ENCODE results near the gene VGF. TPM values are rescaled to one million over a fixed set of nuclear protein-coding genes. Genes with fewer than 3 reads are reported as not detected.
"Not testable (repeated sequence)": the region's sequence is repeated elsewhere in the genome, so short reads cannot be mapped to it uniquely, and the experiment has no call there.

VGF gene
- total RNA-seq, 2 experiments from 2014 or later = 0.09 to 0.11 TPM

DNA sequence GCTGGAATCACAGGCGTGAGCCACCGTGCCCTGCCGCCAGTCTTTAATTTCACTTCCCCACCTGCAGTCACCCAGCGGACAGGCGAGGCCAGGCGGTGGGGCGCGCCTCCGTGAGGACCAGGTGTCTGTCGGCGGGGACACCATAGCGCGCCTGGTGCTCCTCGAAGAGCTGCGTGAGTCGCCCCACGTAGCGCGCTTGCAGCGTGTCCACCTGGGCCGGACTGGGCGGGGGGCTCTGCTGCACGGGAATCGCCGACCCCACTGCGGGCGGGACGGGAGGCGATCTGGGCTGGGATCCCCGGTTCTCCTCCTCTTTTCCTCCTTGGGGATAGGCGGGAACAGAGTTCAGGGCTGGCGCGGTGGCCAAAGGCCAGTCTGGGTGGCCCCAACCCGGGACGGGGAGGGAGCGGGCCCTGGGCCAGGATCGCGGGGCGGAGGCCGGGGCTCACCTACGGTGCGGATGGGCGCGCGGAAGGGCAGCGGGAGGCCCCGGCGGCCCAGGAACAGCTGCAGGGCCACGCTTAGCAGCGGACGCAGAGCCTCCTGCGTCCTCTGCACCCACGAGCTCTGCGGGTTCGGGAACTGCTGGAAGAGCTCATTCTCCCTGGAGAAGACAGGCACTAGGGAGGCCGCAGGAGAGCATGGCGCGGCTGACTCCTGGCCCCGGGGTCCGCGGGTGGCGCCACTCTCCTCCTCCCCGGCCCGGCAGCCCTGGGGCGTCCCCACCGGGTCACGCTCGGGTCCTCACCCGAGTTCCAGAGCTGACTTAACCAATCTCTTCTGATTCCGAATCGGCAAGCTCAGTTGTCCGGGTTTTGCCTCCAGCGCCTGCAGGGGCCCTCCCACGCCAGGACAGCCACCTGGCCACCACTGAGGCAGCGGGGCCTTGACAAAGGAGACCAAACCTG is 36.6 kb upstream of the VGF start:
- no peak overlapping the region for H3K4me3 Mint-ChIP-seq
- intact Hi-C loops (cut with DNase I, micrococcal nuclease) = no loop called here
- H3K27me3 Mint-ChIP-seq = peaks cover 21% of the 10 kb centered on the region
- peaks cover 7% of the 10 kb centered on the region for H3K36me3 Mint-ChIP-seq (ENCODE audit: low read depth)
- H3K4me1 Mint-ChIP-seq = peaks cover 4% of the 10 kb centered on the region
- H3K27ac Mint-ChIP-seq = no peak overlapping the region
- ATAC-seq (no peak), DNase-seq (no peak)
- ChIA-PET POLR2A (no interaction called here), CTCF (interaction anchor here (0.6 to 2.9 kb wide), 3 partner anchors 9 to 211 kb away, joined by 3 to 11 read pairs (median 4); no protein-coding TSS in a partner anchor)
- H3K9me3 Mint-ChIP-seq (ENCODE audit: low read depth) = no peaks in the 10 kb centered on the region

DNA sequence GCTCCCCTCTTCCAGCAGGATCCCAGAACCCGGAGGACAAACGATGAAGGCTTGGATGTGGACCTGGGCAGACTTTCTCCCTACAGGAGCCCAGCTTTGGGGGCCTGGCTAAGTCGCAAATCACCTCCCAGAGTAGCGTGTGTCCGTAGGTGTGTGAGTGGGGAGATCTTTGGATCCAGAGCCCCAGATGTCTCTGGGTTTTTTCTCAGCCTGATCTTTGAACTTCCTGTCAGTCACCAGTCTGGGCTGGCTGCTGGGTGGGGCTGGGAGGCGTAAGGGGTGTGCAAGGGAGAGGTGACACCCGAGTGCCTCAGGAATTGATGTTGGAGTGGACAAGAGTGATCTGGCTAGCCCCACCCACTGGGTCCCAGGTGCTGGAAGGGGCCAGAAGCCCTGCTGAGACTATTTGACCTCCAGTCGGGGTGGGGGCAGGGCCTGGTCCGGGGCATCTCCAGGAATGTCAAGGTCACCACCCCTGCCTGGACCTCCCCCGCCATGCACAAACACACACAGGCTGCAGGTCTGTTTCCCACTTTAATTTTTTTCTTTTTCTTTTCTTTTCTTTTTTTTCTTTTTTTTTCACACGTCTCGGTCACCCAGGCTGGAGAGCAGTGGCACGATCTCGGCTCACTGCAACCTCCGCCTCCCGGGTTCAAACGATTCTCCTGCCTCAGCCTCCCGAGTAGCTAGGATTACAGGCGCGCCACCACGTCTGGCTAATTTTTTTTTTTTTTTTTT is 35.7 kb upstream of the VGF start, which contains the start of gene MOGAT3:
TSS of gene MOGAT3 (minus strand) at position 175 of the 738 bp plus-strand sequence. CDS start 182 bp downstream, outside the sequence.
- DNase-seq (no peak), ATAC-seq (no peak)
- Mint-ChIP-seq H3K27me3 (peaks cover 21% of the 10 kb centered on the region), H3K36me3 (ENCODE audit: low read depth) (peaks cover 4% of the 10 kb centered on the region), H3K4me1 (peaks cover 4% of the 10 kb centered on the region), H3K9me3 (ENCODE audit: low read depth) (no peaks in the 10 kb centered on the region), H3K4me3 (no peak within 1 kb of the TSS), H3K27ac (no peak within 1 kb of the TSS)
- intact Hi-C loops (cut with DNase I, micrococcal nuclease) = no loop called here
- ChIA-PET CTCF (interaction anchor here (0.7 to 2.9 kb wide), 3 partner anchors 7 to 60 kb away, joined by 3 to 11 read pairs (median 3); no protein-coding TSS in a partner anchor), POLR2A (no interaction called here)

DNA sequence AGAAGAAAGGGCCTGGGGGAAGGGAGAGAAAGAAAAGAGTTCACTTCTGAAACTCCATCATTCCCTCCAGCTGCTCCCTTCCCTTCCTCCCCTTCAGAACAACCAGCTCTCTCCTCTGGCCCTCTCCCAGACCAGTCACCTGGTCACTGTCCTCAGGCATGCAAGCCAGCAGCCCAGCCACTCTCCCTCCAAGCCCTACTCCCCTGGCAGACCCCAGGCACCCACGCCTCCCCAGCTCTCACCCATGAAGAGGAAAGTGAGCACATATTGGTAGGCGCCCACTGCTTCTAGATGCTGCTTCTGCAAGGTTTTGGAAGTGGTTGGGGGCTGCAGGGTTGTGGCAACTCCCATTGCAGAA is 35.1 kb upstream of the VGF start:
- intact Hi-C loops (cut with DNase I, micrococcal nuclease) = no loop called here
- no peaks in the 10 kb centered on the region for H3K36me3 Mint-ChIP-seq (ENCODE audit: low read depth)
- peaks cover 21% of the 10 kb centered on the region for H3K27me3 Mint-ChIP-seq
- H3K27ac Mint-ChIP-seq = no peak overlapping the region
- H3K4me1 Mint-ChIP-seq = peaks cover 4% of the 10 kb centered on the region
- POLR2A ChIA-PET = no interaction called here
- CTCF ChIA-PET = interaction anchor here (0.7 to 1.1 kb wide), 2 partner anchors 8 to 60 kb away, joined by 3 read pairs; no protein-coding TSS in a partner anchor
- no peak for DNase-seq
- no peak for ATAC-seq
- no peaks in the 10 kb centered on the region for H3K9me3 Mint-ChIP-seq (ENCODE audit: low read depth)
- no peak overlapping the region for H3K4me3 Mint-ChIP-seq

- H3K4me3 Mint-ChIP-seq; H3K36me3 Mint-ChIP-seq (ENCODE audit: low read depth); intact Hi-C loops (cut with DNase I, micrococcal nuclease); ATAC-seq; H3K27ac Mint-ChIP-seq; DNase-seq; POLR2A ChIA-PET; H3K9me3 Mint-ChIP-seq (ENCODE audit: low read depth); H3K4me1 Mint-ChIP-seq: not testable (repeated sequence)
- peaks cover 23% of the 10 kb centered on the region for H3K27me3 Mint-ChIP-seq
- CTCF ChIA-PET = interaction anchor here (0.9 kb wide), 1 partner anchor 53 kb away, joined by 4 read pairs; no protein-coding TSS in a partner anchor
Measured at GRCh38 chr7:101199522-101199921, 34.2 kb upstream of the VGF start.

DNA sequence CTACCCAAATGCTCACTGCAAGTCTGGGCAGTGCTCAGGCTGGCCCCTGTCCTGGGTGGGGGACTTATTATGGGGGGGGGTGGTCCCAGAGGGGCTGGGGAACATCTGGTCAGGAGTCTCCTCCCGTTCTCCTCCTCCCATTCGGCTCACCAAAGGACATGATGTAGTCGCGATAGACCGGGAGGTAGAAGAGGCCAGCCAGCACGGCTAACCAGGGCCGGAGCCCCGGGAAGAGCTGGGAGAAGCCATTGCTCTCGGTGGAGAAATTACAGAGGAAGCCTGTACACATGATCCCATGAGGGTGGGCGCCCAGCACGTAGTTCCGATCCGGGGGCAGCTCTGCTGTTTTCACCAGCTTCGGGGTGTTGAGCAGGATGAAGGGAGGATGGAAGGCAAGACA is 33.1 kb upstream of the VGF start:
- ChIA-PET CTCF (interaction anchor here (0.9 kb wide), 1 partner anchor 52 kb away, joined by 4 read pairs; no protein-coding TSS in a partner anchor), POLR2A (no interaction called here)
- Mint-ChIP-seq H3K36me3 (ENCODE audit: low read depth) (no peaks in the 10 kb centered on the region), H3K27ac (no peak overlapping the region), H3K27me3 (peaks cover 22% of the 10 kb centered on the region), H3K4me3 (no peak overlapping the region), H3K9me3 (ENCODE audit: low read depth) (no peaks in the 10 kb centered on the region), H3K4me1 (peaks cover 2% of the 10 kb centered on the region)
- DNase-seq = no peak
- intact Hi-C loops (cut with DNase I, micrococcal nuclease) = no loop called here
- ATAC-seq = no peak

DNA sequence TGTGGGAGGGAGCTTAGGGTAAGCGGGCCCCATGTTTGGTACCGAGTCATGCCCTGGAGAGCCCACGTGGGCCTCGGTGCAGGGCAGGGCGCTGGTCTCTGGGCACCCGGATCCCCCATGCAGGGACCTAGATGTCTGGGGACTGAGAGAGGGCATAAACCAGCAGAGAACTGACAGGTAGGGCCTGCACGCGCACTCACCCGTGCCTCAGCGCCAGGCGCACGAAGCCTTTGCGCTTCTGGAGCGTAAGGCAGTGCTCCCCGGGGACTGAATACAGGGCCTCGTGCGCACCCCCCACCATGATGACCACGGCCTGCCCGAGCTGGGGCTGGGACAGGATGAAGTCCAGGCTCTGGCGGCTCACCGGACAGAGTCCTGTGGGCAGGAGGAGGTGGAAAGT is 32.6 kb upstream of the VGF start:
- DNase-seq (no peak), ATAC-seq (no peak)
- Mint-ChIP-seq H3K9me3 (ENCODE audit: low read depth) (no peaks in the 10 kb centered on the region), H3K4me3 (no peak overlapping the region), H3K27ac (no peak overlapping the region), H3K36me3 (ENCODE audit: low read depth) (no peaks in the 10 kb centered on the region), H3K4me1 (peaks cover 2% of the 10 kb centered on the region), H3K27me3 (peaks cover 21% of the 10 kb centered on the region)
- CTCF ChIA-PET = no interaction called here
- POLR2A ChIA-PET = no interaction called here
- intact Hi-C loops (cut with DNase I, micrococcal nuclease) = no loop called here

DNA sequence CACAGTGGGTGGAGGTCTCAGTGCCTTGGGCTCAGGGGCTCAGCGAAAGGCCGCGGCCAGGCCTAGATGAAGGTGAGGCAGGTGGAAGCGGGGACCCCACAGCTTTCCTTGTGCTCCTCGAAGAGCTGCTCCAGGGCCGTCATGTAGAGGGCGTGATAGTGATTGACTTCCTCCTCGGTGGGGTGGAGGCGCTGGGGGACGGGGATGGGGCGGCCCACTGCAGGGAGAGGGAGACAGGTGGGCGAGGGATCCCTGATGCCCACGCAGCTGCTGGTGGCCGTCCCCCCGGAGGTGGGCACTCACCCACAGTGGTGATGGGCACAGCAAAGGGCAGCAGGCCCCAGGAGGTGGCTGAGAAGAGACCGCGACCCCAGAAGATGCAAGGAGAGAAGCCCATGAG is 30.5 kb upstream of the VGF start:
- intact Hi-C loops (cut with DNase I, micrococcal nuclease) = no loop called here
- H3K4me3 Mint-ChIP-seq = no peak overlapping the region
- DNase-seq (no peak), ATAC-seq (no peak)
- peaks cover under 1% of the 10 kb centered on the region for H3K4me1 Mint-ChIP-seq
- H3K9me3 Mint-ChIP-seq (ENCODE audit: low read depth) = no peaks in the 10 kb centered on the region
- CTCF ChIA-PET = interaction anchor here (2.5 to 5.0 kb wide), 2 partner anchors 52 to 86 kb away, joined by 29 to 37 read pairs; no protein-coding TSS in a partner anchor
- no peak overlapping the region for H3K27ac Mint-ChIP-seq
- POLR2A ChIA-PET = no interaction called here
- peaks cover 10% of the 10 kb centered on the region for H3K27me3 Mint-ChIP-seq
- H3K36me3 Mint-ChIP-seq (ENCODE audit: low read depth) = no peaks in the 10 kb centered on the region

GRCh38 chr7:101189109-101189508 is 23.7 kb upstream of the VGF start:
- Mint-ChIP-seq H3K36me3 (ENCODE audit: low read depth) (no peaks in the 10 kb centered on the region), H3K4me1 (no peaks in the 10 kb centered on the region), H3K27ac (no peak overlapping the region), H3K27me3 (peaks cover 8% of the 10 kb centered on the region), H3K9me3 (ENCODE audit: low read depth) (no peaks in the 10 kb centered on the region), H3K4me3 (no peak overlapping the region)
- ChIA-PET POLR2A (no interaction called here), CTCF (interaction anchor here (5.8 kb wide), 1 partner anchor 46 kb away, joined by 132 read pairs; no protein-coding TSS in a partner anchor)
- ATAC-seq (no peak), DNase-seq (no peak)
- intact Hi-C loops (cut with DNase I, micrococcal nuclease) = no loop called here

GRCh38 chr7:101186844-101187428 is 21.6 kb upstream of the VGF start:
- DNase-seq (no peak), ATAC-seq (no peak)
- Mint-ChIP-seq H3K36me3 (ENCODE audit: low read depth) (no peaks in the 10 kb centered on the region), H3K27ac (no peak overlapping the region), H3K9me3 (ENCODE audit: low read depth) (no peaks in the 10 kb centered on the region), H3K4me3 (no peak overlapping the region), H3K27me3 (peaks cover 17% of the 10 kb centered on the region), H3K4me1 (no peaks in the 10 kb centered on the region)
- intact Hi-C loops (cut with DNase I, micrococcal nuclease) = no loop called here
- CTCF ChIA-PET = interaction anchor here (0.7 to 1.2 kb wide), 2 partner anchors 17 to 43 kb away, joined by 4 to 5 read pairs; no protein-coding TSS in a partner anchor
- POLR2A ChIA-PET = no interaction called here

GRCh38 chr7:101186194-101186593 is 20.8 kb upstream of the VGF start:
- ChIA-PET CTCF (interaction anchor here (0.7 kb wide), 1 partner anchor 42 kb away, joined by 4 read pairs; no protein-coding TSS in a partner anchor), POLR2A (interaction anchor here (0.6 kb wide), 1 partner anchor 39 kb away, joined by 5 read pairs; no protein-coding TSS in a partner anchor)
- Mint-ChIP-seq H3K4me1 (no peaks in the 10 kb centered on the region), H3K27ac (no peak overlapping the region), H3K9me3 (ENCODE audit: low read depth) (no peaks in the 10 kb centered on the region), H3K36me3 (ENCODE audit: low read depth) (no peaks in the 10 kb centered on the region), H3K4me3 (no peak overlapping the region), H3K27me3 (peaks cover 19% of the 10 kb centered on the region)
- ATAC-seq = no peak
- DNase-seq = no peak
- intact Hi-C loops (cut with DNase I, micrococcal nuclease) = no loop called here

DNA sequence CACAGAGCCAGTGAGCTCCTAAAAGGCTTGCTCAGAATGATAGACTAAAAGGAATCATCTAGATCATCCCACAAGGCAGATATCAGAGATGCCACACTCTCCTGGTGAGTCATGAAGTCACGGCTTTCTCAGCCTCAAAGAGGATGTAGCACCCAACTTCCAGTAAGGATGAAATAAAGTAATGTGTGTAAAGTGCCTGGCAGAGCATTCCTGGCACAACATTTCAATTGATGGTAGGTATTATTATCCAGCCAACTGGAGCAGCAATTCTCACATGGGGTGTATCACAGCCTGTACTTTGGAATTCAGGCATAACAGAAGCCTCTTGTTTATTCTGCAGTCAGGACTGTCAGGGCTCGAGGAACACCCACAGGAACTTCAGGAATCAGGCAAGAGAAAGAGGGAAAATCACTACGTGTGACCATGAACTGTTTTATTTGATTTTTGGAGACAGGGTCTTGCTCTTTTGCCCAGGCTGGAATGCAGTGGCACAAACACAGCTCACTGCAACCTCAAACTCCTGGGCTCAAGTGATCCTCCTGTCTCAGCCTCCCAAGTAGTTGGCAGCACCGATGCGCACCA is 20.0 kb upstream of the VGF start:
- ATAC-seq = no peak
- Mint-ChIP-seq H3K27ac (no peak overlapping the region), H3K27me3 (peaks cover 25% of the 10 kb centered on the region), H3K36me3 (ENCODE audit: low read depth) (no peaks in the 10 kb centered on the region), H3K4me1 (peaks cover 3% of the 10 kb centered on the region), H3K4me3 (no peak overlapping the region), H3K9me3 (ENCODE audit: low read depth) (no peaks in the 10 kb centered on the region)
- ChIA-PET CTCF (interaction anchor here (1.0 to 1.3 kb wide), 2 partner anchors 41 to 98 kb away, joined by 3 read pairs; no protein-coding TSS in a partner anchor), POLR2A (no interaction called here)
- no peak for DNase-seq
- intact Hi-C loops (cut with DNase I, micrococcal nuclease) = no loop called here

Measured in activated CD4-positive, alpha-beta T cell treated with anti-CD3 and anti-CD28 coated beads for 36 hours (primary cell).